Stimulated activated CD4-positive, alpha-beta T cell treated with anti-CD3 and anti-CD28 coated beads, Interleukin-4, amount 100 ng/mL, for 24 hours (primary cell): Measurements from ENCODE around the gene SLC43A1.
A peak's percentile ranks its signal among the peaks of the same experiment; 100 is the strongest.

Experiments used
- DNase-seq: peaks from one replicate; pipeline ENCODE4 v3.0.0-alpha.2; 2020

SLC43A1 gene

DNA sequence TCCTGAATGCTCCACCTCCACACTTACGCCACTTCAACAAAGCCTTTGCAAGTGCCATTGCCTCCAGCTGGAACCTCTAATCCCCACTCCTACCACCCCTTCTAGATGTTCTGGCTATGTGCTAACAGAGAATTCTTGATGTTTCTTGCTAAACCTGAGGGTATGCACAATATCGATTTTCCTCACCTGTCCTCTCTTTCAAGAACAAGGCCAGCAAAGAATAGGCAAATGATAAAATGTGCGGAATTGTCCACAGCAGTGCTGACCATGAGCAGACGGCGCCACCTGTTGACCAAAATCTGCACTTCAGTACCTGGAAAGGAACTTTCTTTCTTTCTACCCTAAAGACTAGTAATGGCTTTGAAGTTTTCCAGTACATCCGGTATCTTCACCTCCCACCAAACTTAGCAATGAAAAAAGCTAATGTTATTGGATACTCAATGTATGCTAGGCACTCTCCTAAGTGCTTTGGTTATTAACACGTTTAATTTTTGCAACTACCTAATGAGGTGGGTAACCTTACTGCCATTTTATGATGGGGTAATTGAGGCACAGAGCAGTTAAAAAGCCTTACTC is 11.6 kb upstream of the SLC43A1 start:
- DNase-seq: peak; percentile 77

- no peak for DNase-seq
These were observed 7.9 kb upstream of the SLC43A1 start for GRCh38 chr11:57523419-57523818.

GRCh38 chr11:57521116-57521515 is 5.6 kb upstream of the SLC43A1 start:
- no peak for DNase-seq

DNA sequence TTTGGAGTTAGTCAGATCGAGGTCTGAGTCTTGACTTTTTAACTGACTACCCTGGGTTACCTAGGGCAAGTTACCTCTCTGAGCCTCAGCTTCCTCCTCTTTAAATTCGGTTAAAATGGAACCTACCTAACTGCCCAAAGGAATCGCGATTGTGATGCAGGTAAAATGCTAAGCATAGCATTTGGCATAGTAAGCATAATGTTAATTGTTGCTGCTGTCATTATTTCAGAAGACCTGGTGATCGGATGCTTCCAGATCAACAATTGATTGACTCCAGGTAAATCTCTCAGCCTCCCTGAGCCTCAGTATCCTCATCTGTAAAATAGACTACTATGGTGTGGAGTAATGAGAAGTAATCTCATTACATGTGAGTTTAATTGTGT is 550 bp upstream of the SLC43A1 start:
- DNase-seq: no peak

DNA sequence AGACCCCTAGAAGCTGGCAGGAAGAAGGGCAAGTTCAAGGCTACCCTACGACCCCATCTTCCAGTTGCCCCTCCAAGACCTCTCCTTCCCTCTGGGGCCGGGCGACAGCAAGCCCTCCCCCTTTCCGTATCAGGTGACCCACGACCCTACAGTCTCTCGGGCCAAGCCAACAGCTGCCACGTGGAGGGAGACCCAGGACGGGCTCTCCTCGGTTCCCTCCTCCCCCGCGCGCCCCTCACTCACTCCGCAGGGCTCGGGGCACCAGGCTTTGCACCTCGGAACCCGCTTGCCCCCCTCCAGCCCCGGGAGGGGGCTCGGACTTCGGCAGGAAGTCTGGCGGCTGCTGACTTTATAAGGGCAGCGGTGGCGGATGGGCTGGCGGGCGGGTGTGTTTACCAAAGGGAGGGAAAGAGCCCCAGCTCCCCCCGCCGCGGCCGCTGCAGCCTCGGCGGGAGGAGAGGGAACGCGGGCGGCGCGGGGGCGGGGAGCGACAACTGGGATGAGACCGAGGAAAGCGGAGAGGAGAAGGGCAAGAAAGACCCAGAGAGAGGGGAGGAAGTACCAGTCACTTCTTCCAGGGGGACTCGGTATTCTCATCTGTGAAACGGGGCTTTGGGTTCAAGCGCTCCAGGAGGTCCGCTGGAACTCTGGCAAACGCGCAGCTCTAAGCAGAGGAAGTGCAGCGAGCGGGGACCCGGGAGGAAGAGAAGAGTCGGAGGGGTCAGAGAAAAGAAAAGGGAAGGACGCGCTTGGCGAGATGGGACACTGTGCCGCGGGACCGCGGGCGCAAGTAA is 767 bp downstream of the SLC43A1 start:
- peak; percentile 54 for DNase-seq

- peak; percentile 39 for DNase-seq
These were observed 1.5 kb downstream of the SLC43A1 start for GRCh38 chr11:57513911-57514537.

DNA sequence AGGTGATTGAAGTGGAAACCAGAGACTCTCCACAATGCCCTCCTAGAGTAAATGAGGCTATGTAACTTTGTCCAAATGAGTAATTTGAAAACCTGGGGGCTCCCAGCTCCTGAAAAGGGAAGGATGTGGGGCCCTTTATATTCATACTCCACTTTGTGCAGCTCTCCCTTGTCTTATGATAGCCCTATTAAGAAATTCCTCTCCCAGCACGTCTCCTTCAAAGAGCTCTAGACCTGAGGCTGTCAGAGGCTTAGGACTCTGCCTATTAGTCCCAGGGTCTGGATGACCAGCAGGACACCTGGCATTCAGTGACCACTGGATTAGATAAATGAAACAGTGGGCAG is 2.1 kb downstream of the SLC43A1 start:
- no peak for DNase-seq

DNA sequence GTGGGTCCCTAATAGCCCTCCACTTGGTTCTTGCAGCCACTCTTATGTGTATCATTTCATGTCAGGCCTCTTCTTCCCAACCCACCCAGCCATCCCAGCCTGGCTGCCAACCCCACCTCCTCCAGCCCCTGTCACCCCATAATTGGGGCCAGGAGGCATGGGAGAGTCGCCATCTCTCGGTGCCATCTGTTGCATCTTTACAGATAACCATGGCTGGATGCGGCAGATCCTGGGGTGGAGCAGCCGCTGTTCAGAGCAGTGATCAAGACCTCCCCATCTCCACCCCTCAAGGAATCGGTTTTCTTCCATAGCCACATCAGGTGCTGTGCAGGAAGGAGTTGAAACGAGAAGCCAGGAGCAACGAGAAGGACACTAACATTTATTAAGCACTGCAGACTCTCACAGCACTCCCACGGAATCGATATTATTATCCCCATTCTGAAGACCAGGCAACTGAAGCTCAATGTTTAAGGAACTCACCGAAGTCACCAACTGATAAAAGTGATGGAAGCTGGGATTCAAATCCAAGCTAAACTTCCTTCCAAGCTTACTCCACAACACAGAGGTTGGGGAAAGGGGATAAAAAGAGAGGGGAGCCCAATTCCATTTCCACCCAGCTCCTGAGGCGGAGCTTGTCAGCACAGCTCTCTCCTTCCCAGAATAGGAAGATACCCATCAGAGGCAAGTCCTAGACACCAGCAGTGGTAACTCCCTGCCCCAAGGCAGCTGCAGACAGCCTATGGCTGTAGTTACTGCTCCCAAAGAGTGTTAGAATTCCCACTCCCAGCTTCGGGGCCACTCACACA is 2.7 kb downstream of the SLC43A1 start:
- DNase-seq: no peak

GRCh38 chr11:57511741-57512430 is 3.6 kb downstream of the SLC43A1 start:
- no peak for DNase-seq

DNA sequence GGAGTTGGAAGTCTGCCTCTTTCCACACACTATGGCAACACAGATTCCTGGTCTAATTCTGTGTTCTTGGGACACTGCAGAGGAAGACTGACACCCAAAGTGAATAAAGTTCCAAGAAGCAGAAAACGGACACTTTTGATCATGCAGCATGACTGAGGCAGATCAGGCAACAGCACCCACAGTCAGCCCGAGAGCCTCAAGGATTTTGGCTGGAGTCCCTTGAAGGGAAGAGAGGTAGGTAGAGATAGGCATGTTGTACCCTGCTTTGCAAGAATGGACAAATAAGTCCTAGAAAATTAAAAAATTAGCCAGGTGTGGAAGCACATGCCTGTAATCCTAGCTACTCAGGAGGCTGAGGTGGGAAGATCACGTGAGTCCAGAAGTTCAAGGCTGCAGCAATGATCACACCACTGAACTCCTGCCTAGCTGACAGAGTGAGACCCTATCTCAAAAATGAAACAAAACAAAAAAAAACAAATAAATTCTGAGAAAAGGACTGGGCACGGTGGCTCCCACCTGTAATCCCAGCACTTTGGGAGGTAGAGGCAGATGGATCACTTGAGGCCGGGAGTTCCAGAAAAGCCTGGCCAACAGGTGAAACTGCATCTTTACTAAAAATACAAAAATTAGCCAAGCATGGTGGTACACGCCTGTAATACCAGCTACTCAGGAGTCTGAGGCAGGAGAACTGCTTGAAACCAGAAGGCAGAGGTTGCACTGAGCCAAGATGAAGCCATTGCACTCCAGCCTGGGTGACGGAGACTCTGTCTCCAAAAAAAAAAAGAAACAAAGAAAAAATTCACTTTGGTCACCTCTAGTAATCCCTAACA is 6.9 kb downstream of the SLC43A1 start:
- no peak for DNase-seq

DNA sequence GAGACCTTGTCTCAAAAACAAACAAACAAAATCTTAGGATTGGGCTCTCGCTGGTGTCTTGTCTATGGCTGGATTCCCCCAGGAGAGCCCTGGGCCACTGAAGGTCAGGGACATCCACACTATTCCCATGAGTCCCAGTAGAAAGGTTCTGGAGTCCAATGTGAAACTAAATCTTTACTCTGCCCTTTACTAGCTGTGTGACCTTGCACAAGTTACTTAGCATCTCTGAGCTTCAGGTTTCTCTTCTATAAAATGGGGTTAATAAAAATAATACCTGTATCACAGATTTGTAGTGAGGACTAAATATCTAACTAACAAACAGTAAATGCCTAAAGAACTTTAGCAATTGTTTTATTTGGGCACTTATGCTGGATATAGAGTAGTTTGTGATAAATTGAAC is 9.0 kb downstream of the SLC43A1 start:
- DNase-seq: no peak

- DNase-seq: no peak
These were observed 11.0 kb downstream of the SLC43A1 start for GRCh38 chr11:57504511-57504910.

DNA sequence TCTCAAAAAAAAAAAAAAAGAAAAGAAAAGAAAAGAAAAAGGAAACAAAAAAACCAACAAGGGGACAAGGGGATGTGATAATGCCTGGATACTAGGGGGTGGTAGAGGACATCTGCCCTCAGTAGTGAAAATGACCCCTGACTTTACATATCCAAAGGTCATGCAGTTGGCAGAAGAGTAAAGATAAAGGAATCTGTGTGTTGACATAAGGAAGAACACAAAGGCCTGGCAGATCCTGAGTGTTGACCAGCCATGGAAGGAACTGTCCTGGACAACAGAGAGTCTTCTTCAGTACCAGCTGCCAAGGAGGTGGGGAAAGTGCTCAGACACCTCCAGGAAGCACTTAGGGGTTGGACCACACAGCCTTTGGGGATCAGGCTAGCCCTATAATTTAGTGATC is 12.6 kb downstream of the SLC43A1 start:
- no peak for DNase-seq

- no peak for DNase-seq
These were observed 13.1 kb downstream of the SLC43A1 start for GRCh38 chr11:57502376-57502775.

DNA sequence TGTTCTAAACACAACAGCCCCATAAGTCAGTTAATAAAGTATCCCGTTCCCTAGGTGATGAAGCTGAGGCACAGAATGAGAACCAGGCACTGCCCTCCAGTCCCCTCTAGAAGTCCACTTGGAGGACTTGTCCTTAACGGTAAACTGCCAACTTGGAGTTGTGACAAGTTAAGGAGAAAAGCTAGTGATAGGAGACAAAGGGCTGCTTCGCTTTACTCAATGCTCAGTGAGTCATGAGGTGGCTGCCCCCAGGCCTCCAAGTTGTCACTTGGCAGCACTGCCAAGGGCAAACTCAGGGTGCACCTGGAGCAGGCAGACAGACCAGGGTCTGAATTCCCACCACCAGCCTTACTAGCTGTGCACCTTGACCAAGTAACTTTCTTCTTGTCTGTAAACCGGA is 13.5 kb downstream of the SLC43A1 start:
- DNase-seq: no peak

- no peak for DNase-seq
These were observed 14.6 kb downstream of the SLC43A1 start for GRCh38 chr11:57500926-57501325.

- no peak for DNase-seq
These were observed 15.0 kb downstream of the SLC43A1 start for GRCh38 chr11:57500515-57500914.

- DNase-seq: no peak
These were observed 15.5 kb downstream of the SLC43A1 start for GRCh38 chr11:57499983-57500461.

- DNase-seq: no peak
These were observed 16.0 kb downstream of the SLC43A1 start for GRCh38 chr11:57499413-57499982.

- DNase-seq: no peak
These were observed 17.0 kb downstream of the SLC43A1 start for GRCh38 chr11:57498540-57498939.
